SHP77 (cell line): ENCODE measurements around the gene FOXR1.
"Not testable (repeated sequence)": the region's sequence is repeated elsewhere in the genome, so short reads cannot be mapped to it uniquely, and the experiment has no call there.

ENCODE experiments used
- DNase-seq, 2 experiments: peaks; one replicate each; lab custom pipeline; 2025; lab: John Stamatoyannopoulos, UW

Gene FOXR1

DNA sequence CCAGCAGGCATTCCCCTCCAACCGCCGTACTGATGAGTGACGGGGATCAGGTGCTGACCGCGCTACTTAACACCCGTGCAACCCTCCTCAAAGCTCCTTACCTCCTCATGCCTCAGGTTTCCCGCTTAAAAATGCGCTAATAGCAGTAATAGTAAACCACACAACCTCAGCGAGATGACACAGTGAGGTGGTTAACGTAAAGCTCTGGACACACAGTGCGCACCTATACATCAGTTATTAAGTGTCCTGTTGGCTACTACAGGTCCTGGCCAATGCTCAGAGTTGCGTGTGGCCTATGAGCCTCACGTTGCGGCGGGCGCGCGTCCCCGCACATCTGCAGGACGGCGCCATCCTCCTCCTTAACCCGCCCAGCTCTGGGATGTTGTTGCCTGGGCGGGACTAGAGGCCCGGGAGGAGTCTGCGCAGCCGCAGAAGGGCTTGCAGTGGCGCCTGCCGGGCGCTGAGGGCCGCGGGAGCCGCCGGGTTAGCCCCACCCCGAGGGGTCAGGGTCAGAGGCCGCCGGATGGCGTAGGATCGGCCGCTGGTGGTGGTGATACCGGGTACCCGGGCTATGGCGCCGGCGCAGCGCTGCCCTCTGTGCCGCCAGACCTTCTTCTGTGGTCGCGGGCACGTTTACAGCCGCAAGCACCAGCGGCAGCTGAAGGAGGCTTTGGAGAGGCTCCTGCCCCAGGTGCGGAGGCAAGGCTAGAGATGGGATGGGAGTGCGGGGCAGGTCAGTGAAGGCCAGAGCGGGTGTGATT, 26.2 kb downstream of the FOXR1 start, which contains the start of gene CENATAC:
CENATAC (plus strand) TSS at position 512 of the 761 bp plus-strand sequence; CDS start at position 572, 60 bp downstream.
- DNase-seq: peak; percentile 83 to 87

DNA sequence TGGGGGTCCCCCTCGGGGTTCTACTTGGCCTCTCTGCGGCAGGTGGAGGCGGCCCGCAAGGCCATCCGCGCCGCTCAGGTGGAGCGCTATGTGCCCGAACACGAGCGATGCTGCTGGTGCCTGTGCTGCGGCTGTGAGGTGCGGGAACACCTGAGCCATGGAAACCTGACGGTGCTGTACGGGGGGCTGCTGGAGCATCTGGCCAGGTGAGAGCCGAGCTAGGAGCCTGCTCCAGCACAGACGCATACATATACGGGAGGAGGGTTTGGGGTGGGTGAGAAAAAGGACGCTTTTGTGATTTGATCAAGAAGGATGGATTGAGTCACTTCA, 26.8 kb downstream of the FOXR1 start:
- DNase-seq: no peak

DNA sequence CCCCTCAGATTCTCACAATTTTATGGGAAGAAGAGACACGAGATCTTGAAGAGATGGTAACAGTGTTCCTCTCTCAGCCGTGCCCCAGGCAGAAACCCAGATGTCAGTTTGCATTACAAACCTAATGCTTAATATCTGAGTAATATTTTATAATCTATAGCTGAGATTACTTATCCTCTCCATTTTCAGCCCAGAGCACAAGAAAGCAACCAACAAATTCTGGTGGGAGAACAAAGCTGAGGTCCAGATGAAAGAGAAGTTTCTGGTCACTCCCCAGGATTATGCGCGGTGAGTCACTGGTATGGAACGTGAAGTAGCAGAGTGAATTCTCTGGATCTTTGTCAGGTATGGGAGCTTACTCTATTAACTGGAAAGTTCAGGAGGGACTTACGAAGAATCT, 27.3 kb downstream of the FOXR1 start:
- no peak for DNase-seq

DNA sequence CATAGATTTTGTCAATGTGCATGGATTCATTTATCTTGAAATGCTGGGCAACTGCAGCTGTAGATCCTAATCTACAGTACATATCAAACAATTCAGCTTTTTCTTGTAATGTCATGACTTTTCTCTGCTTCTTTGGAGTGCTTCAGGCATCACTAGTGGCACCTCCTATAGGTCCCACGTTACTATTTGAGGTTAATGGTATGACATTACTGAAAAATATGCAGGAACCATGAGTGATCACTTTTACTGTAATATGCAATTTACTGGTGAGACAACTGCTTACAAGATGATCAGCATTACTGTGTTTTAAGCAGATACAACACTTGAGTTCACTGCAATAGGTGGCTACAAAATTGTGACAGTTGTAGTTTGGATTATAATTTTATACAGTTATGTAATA, 29.3 kb downstream of the FOXR1 start:
- DNase-seq: no peak

DNA sequence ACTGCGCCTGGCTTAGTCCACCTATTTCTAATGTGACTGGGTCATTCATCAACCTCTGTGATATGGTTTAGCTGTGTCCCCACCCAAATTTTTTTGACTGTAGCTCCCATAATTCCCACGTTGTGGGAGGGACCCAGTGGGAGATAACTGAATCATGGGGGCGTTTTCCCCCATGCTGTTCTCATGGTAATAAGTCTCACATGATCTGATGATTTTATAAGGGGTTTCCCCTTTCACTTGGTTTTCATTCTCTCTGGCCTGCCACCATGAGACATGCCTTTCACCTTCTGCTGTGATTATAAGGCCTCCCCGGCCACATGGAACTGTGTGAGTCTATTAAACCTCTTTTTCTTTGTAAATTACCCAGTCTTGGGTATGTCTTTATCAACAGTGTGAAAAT, 35.1 kb downstream of the FOXR1 start:
- DNase-seq: no peak

GRCh38 chr11:119011476-119012053, 40.0 kb downstream of the FOXR1 start:
- DNase-seq: no peak

DNA sequence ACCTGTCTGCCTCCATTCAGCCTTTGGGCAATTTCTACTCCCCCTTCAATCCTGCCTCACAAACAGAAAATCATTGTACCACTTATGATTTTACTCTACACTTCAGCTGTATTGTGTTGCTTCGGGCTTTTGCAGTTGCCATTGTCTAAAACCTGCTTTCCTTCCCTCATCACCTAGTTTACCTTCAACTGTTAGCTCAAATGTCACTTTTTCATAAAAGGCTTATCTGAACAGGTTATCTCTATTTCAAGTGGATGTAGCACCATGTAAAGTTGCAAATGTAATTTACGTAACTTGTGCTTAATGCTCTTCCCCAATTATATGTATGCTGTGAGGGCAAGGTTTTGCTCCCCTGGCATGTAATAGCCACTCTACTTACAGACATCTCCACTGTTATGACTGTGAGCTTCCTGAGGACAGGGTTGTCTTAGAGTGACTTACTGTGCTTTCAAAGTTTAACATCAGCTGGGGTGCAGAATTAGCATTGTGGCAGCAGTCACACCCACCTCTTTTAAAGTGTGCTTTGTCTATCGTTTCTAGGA, 41.1 kb downstream of the FOXR1 start:
- no peak for DNase-seq

GRCh38 chr11:119014209-119014924, 42.8 kb downstream of the FOXR1 start:
- DNase-seq: no peak

- no peak for DNase-seq
Measured at GRCh38 chr11:119015054-119015611, 43.6 kb downstream of the FOXR1 start.

GRCh38 chr11:119016216-119017009, 44.9 kb downstream of the FOXR1 start:
- no peak for DNase-seq

DNA sequence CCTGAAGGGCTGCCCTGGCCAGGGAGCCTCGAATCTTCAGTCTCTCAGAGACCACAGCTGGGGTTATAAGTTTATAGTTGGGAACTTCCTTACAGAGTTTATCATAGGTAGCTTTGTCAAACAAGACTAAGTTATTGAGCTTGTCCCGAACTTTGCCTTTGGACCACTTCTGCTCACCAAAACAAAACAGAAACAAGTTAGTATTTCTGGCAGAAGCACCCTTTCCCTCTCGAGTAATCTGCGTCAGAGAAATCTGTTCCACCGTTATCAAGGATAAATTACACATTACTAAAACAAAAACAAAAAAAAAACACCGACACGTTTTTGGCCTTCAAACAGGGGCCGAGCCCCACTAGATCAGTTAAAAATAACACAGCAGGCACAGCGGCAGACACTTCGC, 45.8 kb downstream of the FOXR1 start:
- DNase-seq: not testable (repeated sequence)

DNA sequence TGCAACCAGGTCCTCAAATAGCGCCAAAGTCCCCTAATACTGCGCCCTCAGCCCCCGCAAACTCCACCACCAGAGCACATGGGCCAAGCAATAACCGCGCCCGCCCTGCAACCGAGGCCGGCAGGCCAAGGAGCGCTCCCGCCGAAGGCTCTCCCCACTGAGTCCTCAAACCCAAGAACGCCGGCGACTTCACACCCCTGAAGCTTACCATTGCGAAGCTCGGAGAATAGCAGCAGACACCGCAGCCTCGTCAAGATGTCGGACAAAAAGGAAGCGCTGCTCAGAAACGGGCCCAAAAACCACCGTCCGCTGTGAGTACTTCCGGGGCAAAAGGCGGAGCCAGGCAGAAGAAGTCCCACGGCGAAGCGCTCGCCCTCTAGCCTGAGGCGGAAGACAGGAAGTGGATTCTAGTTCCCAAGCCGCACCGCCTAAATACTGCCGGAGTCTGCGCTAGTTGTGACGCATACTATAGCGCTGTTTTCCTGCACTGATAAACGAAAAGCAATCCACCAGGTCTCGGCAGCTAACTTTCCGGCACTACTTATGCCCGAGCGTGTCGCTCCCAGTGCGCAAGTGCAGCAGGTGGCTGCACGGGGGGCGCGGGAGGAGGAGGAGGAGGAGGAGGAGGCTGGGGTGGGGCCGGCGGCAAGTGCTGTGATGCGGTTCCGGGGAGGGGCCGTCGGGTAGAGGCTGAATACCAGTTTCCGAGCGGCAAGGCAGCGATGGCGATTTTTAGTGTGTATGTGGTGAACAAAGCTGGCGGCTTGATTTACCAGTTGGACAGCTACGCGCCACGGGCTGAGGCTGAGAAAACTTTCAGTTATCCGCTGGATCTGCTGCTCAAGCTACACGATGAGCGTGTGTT, 46.7 kb downstream of the FOXR1 start, which contains the start of the genes RPS25 and TRAPPC4:
RPS25 (minus strand) TSS at position 270 of the 865 bp plus-strand sequence; CDS start at position 211, 59 bp downstream.
TRAPPC4 (plus strand) TSS at position 693 of the 865 bp plus-strand sequence; CDS start at position 723, 30 bp downstream.
- DNase-seq: peak; percentile 93 to 95

GRCh38 chr11:119019996-119020395, 48.4 kb downstream of the FOXR1 start:
- no peak for DNase-seq

DNA sequence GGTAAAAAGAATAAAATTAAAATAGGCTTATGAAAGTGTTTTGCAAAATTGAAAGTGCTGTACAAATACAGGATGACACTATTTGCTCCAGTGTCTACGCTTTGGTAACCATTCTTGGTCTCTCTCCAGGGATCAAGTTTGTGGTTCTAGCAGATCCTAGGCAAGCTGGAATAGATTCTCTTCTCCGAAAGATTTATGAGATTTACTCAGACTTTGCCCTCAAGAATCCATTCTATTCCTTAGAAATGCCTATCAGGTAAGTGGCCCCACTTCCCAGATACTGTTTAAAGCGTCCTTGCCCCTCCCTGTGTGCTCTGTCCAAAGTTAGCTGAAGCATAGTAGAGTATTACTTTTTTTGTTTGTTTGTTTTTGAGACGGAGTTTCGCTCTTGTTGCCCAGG, 50.1 kb downstream of the FOXR1 start:
- no peak for DNase-seq

DNA sequence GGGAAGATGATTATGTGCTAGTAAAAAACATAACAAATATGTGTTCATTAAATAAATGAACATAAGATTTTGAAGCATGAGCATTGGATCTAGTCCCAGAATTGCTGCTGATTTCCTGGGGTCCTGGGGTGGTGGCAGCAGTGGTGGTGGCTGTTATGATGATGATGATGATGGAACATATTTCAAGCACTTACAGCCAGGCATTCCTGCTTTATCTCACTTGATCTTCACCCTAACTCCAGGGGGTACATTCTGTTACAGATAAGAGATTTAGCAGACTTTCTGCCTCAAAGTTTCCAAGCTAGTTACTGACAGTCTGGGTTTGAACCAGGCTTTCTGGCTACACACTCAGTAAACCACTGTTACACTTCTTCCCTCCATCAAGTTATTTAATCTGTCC, 52.2 kb downstream of the FOXR1 start:
- no peak for DNase-seq

GRCh38 chr11:119024430-119025098, 53.0 kb downstream of the FOXR1 start:
- DNase-seq: no peak

DNA sequence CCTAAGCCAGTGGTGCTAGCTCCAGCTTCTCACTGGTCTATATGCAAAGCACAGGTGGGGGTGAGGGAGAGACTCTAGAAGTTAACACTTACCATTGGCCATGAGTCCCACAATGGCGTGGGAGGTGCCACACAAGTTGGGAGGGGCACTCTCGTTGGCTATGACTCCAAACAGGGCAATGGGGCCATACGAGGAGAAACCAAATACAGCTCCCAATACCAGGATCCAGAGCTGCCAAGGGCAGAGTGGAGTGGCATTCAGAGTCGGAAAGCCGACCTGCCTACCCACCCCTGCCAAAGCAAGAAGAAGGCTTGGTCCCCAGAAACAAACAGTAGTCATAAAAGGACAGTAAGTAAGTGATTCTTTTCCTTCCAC, 53.5 kb downstream of the FOXR1 start:
- DNase-seq: no peak

DNA sequence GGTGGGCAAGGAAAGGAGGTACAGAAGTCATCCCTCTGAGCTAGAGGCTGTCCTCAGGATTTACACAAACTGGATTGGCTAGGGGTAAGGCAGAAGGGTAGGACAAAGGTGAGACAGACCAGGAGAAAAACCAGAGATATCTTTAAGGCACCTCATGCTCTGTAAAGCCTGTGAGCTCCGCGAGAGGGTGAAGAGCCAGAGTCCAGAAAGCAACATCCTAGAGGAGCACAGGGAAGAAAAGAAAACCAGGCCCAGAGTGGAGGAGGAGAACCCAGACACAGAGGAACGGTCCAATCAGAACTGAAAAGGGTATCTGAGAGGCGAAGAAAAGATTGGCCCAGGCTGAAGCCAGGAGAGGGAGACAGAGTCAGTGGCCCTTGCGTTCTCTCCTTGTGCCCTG, 54.0 kb downstream of the FOXR1 start:
- DNase-seq: no peak

DNA sequence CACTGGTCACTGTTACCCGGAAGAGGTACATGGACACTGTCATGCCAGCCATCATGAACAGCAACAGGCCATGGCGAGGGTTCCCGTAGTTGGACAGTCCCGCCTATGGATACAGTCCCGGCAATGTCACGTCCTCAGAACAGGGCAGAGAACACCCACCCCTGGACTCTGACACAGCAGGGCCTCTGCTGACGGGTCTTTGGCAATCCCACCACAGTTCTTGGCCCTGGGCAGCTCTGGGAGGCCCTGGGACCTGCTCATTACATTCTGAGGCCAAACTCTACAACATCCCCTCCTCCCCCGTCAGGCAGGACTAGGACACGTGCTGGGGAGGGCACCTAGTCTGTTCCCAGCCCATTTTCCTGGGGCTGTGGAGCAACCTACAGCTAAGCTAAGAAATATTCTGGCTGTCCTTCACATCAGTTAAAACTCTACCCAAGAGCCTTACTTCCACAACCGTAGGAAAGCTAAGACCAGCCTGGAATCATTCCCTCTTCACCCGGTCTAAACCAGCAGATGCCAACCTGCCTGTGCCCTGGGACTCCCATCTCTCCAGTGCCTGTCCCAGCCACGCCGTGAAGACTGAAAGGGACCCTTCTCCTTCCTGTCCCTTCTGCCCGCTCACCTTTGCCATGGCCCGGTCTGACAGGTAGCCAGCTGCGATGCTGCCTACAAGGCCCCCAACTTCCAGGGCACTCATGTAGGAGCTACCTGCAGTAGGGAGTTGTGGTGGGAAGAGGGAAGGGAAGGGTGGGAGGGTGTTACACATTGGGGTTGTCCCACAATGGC, 54.6 kb downstream of the FOXR1 start:
- DNase-seq: no peak
